GM18909 (cell line): Measurements from ENCODE around the gene PRDM7.
"Not testable (repeated sequence)": the region's sequence is repeated elsewhere in the genome, so short reads cannot be mapped to it uniquely, and the experiment has no call there.

Experiments used
- ATAC-seq: cut with Tn5 transposase; IDR thresholded peaks from one replicate; pipeline ENCODE4 v1.9.1; 2021; ENCODE audit warnings: mild to moderate bottlenecking; ENCODE audit not compliant: unreplicated experiment, poor library complexity

PRDM7 gene

GRCh38 chr16:90018652-90019542, 58.2 kb downstream of the PRDM7 start, which contains the start of gene DBNDD1:
DBNDD1 (minus strand) TSS chr16:90019456; CDS start chr16:90019341, 115 bp downstream.
- peak; percentile 16 for ATAC-seq

- ATAC-seq, result no peak
These were observed 58.9 kb downstream of the PRDM7 start for GRCh38 chr16:90018297-90018651.

GRCh38 chr16:90016339-90016950, 60.7 kb downstream of the PRDM7 start:
- ATAC-seq, result no peak

GRCh38 chr16:90015586-90016338, 61.4 kb downstream of the PRDM7 start:
- no peak for ATAC-seq

GRCh38 chr16:90012991-90013745, 64.0 kb downstream of the PRDM7 start:
- ATAC-seq, result no peak

GRCh38 chr16:90011908-90012501, 65.1 kb downstream of the PRDM7 start:
- no peak for ATAC-seq

- no peak for ATAC-seq
These were observed 65.7 kb downstream of the PRDM7 start for GRCh38 chr16:90011508-90011819.

- ATAC-seq, result no peak
These were observed 66.2 kb downstream of the PRDM7 start for GRCh38 chr16:90010676-90011507.

GRCh38 chr16:90009172-90009899, 67.8 kb downstream of the PRDM7 start:
- no peak for ATAC-seq

GRCh38 chr16:90008708-90009145, 68.4 kb downstream of the PRDM7 start:
- ATAC-seq, result peak; percentile 75

- not testable (repeated sequence) for ATAC-seq
These were observed 69.4 kb downstream of the PRDM7 start for GRCh38 chr16:90007635-90008234.

GRCh38 chr16:90007015-90007414, 70.1 kb downstream of the PRDM7 start:
- no peak for ATAC-seq
